Endothelial cell (in vitro differentiated cells): ENCODE measurements around the gene SCN1B. TPM values are rescaled to one million over a fixed set of nuclear protein-coding genes. Genes with fewer than 3 reads are reported as not detected.

Experiments
- DNase-seq: peaks from one replicate; pipeline ENCODE4 v3.0.0; 2021; ENCODE audit warnings: low spot score
- H3K27ac Mint-ChIP-seq: one replicate; pipeline ENCODE4 v1.8.0; 2021; ENCODE audit warnings: mixed read lengths, inconsistent platforms; ENCODE audit not compliant: unreplicated experiment
- H3K27me3 Mint-ChIP-seq: one replicate; pipeline ENCODE4 v1.8.0; 2021; ENCODE audit warnings: mild to moderate bottlenecking, moderate library complexity, mixed read lengths, inconsistent platforms; ENCODE audit not compliant: unreplicated experiment
- H3K36me3 Mint-ChIP-seq: one replicate; pipeline ENCODE4 v1.8.0; 2021; ENCODE audit warnings: mild to moderate bottlenecking, low read depth, mixed read lengths, inconsistent platforms; ENCODE audit not compliant: unreplicated experiment
- H3K4me1 Mint-ChIP-seq: one replicate; pipeline ENCODE4 v1.8.0; 2021; ENCODE audit warnings: mild to moderate bottlenecking, mixed read lengths, inconsistent platforms; ENCODE audit not compliant: unreplicated experiment
- H3K4me3 Mint-ChIP-seq: one replicate; pipeline ENCODE4 v1.8.0; 2021; ENCODE audit warnings: mild to moderate bottlenecking, mixed read lengths, inconsistent platforms; ENCODE audit not compliant: unreplicated experiment
- H3K9me3 Mint-ChIP-seq: one replicate; pipeline ENCODE4 v1.8.0; 2021; ENCODE audit warnings: mixed read lengths, inconsistent platforms; ENCODE audit not compliant: unreplicated experiment
- CTCF ChIP-seq: fragments of 200-600 bp; sonication (generic); IDR thresholded peaks from one replicate; pipeline ENCODE4 v1.5.0; 2021; ENCODE audit warnings: antibody characterized with exemption; ENCODE audit not compliant: unreplicated experiment
- total RNA-seq: library from RNA; stranded (reverse); fragmentation: NEBNext Ultra II Directional; extraction: Animal tissue kit (Norgen Biotek cat#: 25700); gene quantifications from one replicate; pipeline ENCODE4 v1.2.1, GENCODE V29; 2021; ENCODE audit not compliant: unreplicated experiment

The SCN1B gene
- total RNA-seq, 1 donor from 2014 or later: 0.62 TPM

DNA sequence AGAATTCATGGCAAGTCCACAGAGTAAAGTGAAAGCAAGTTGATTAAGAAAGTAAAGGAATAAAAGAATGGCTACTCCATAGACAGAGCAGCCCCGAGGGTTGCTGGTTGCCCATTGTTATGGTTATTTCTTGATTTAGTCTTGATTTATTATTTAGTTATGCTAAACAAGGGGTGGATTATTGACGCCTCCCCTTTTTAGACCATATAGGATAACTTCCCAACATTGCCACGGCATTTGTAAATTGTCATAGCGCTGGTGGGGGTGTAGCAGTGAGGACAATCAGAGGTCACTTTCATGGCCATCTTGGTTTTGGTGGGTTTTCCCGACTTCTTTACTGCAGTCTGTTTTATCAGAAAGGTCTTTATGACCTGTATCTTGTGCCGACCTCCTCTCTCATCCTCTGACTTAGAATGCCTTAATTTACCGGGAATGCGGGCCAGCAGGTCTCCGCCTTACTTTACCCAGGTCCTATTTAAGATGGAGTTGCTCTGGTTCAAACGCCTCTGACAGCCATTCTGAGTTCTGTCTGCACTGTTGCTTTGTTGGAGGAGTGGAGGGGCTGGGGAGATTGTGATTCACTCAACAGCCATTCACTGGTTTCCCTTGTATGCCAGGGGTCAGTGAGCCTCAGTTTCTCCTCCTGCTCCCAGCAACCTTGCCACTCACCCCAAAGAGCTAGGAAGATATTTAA lies 38.8 kb downstream of the SCN1B start:
- no peak overlapping the region for H3K4me3 Mint-ChIP-seq
- no peaks in the 10 kb centered on the region for H3K36me3 Mint-ChIP-seq
- no peak for DNase-seq
- peaks cover 5% of the 10 kb centered on the region for H3K27me3 Mint-ChIP-seq
- peaks cover 4% of the 10 kb centered on the region for H3K4me1 Mint-ChIP-seq
- no peaks in the 10 kb centered on the region for H3K9me3 Mint-ChIP-seq
- H3K27ac Mint-ChIP-seq: no peak overlapping the region
- no peak for TF ChIP-seq CTCF

- H3K4me3 Mint-ChIP-seq: no peak overlapping the region
- TF ChIP-seq CTCF: no peak
- H3K4me1 Mint-ChIP-seq: peaks cover 4% of the 10 kb centered on the region
- no peak for DNase-seq
- no peaks in the 10 kb centered on the region for H3K36me3 Mint-ChIP-seq
- H3K27me3 Mint-ChIP-seq: peaks cover 5% of the 10 kb centered on the region
- no peak overlapping the region for H3K27ac Mint-ChIP-seq
- H3K9me3 Mint-ChIP-seq: no peaks in the 10 kb centered on the region
Observed at GRCh38 chr19:35069696-35070095, 39.4 kb downstream of the SCN1B start.

DNA sequence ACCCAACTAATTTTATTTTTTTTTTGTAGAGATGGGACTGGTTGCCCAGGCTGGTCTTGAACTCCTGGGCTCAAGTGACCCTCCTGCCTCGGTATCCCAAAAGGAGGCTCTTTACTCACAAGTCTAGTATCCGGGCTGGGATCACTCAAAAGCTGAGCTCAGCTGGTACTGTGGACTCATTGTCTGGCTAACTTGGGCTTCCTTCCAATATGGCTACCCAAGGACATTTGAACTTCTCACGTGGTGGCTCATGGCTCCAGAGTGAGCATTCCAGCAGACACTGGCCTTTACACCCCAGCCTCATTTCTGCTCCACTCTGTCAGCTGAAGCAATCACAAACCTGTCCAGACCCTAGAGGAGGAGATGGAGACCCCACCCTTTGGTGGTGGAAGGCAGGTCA lies 40.2 kb downstream of the SCN1B start:
- H3K4me1 Mint-ChIP-seq: peaks cover 4% of the 10 kb centered on the region
- no peaks in the 10 kb centered on the region for H3K9me3 Mint-ChIP-seq
- no peak overlapping the region for H3K4me3 Mint-ChIP-seq
- TF ChIP-seq CTCF: no peak
- DNase-seq: no peak
- H3K27ac Mint-ChIP-seq: no peak overlapping the region
- H3K36me3 Mint-ChIP-seq: peaks cover 3% of the 10 kb centered on the region
- peaks cover 3% of the 10 kb centered on the region for H3K27me3 Mint-ChIP-seq

GRCh38 chr19:35073516-35073915 lies 43.2 kb downstream of the SCN1B start:
- Mint-ChIP-seq H3K36me3 (peaks cover 3% of the 10 kb centered on the region), H3K4me3 (no peak overlapping the region), H3K27me3 (peaks cover 4% of the 10 kb centered on the region), H3K27ac (no peak overlapping the region), H3K4me1 (peaks cover 2% of the 10 kb centered on the region), H3K9me3 (no peaks in the 10 kb centered on the region)
- DNase-seq: no peak
- TF ChIP-seq CTCF: no peak

- TF ChIP-seq CTCF: no peak
- no peaks in the 10 kb centered on the region for H3K4me1 Mint-ChIP-seq
- peaks cover 7% of the 10 kb centered on the region for H3K36me3 Mint-ChIP-seq
- H3K4me3 Mint-ChIP-seq: no peak overlapping the region
- H3K27me3 Mint-ChIP-seq: peaks cover 4% of the 10 kb centered on the region
- no peaks in the 10 kb centered on the region for H3K9me3 Mint-ChIP-seq
- no peak for DNase-seq
- no peak overlapping the region for H3K27ac Mint-ChIP-seq
Observed at GRCh38 chr19:35073941-35074340, 43.7 kb downstream of the SCN1B start.
